Anterior cingulate cortex (tissue), 58 donors: ENCODE results near the gene MPC1.
A peak's percentile ranks its signal among the peaks of the same experiment; 100 is the strongest.

Experiments
- DNase-seq, 58 donors: peaks; one replicate each; lab custom pipeline; 2025; lab: John Stamatoyannopoulos, UW

MPC1 gene

GRCh38 chr6:166325383-166326042 lies 57.2 kb downstream of the MPC1 start:
- no peak for DNase-seq

GRCh38 chr6:166323395-166323794 lies 59.3 kb downstream of the MPC1 start:
- no peak for DNase-seq

GRCh38 chr6:166318649-166319600 lies 63.8 kb downstream of the MPC1 start:
- DNase-seq: peak in 1 of 58 donors; percentile 29

GRCh38 chr6:166318227-166318626 lies 64.5 kb downstream of the MPC1 start:
- DNase-seq: no peak

GRCh38 chr6:166317261-166318212 lies 65.2 kb downstream of the MPC1 start:
- DNase-seq: no peak

GRCh38 chr6:166315436-166315835 lies 67.3 kb downstream of the MPC1 start:
- DNase-seq: no peak
